ENCODE measurements around the gene SPDYC. TPM values are rescaled to one million over a fixed set of nuclear protein-coding genes. Genes with fewer than 3 reads are reported as not detected.

The SPDYC gene
- total RNA-seq, 1 experiment from 2014 or later: not detected

- TF ChIP-seq CTCF (IDR thresholded peaks at IDR 0.05; ENCODE audit: insufficient read depth in 1 of 2, low read depth in 1 of 2, low read length in 1 of 2, severe bottlenecking in 1 of 2, unreplicated experiment in 1 of 2): no peak
- Histone ChIP-seq H3K4me3 (ENCODE audit: low read depth, low read length) (no peak overlapping the region), H3K9me3 (no peaks in the 10 kb centered on the region), H3K4me1 (no peaks in the 10 kb centered on the region), H3K27me3 (replicated peaks; ENCODE audit: control insufficient read depth, insufficient read depth, low read length) (no peaks in the 10 kb centered on the region; the same call in 1 of the 2 replicates), H3K36me3 (ENCODE audit: control insufficient read depth, insufficient read depth, low read length) (no peaks in the 10 kb centered on the region)
- Mint-ChIP-seq H3K36me3 (ENCODE audit: insufficient read depth, unreplicated experiment) (no peaks in the 10 kb centered on the region), H3K9me3 (ENCODE audit: unreplicated experiment) (no peaks in the 10 kb centered on the region), H3K4me1 (ENCODE audit: low read depth, unreplicated experiment) (peaks cover 6% of the 10 kb centered on the region), H3K27me3 (ENCODE audit: insufficient read depth, unreplicated experiment) (no peaks in the 10 kb centered on the region), H3K4me3 (ENCODE audit: unreplicated experiment) (no peak overlapping the region), H3K27ac (ENCODE audit: unreplicated experiment) (no peak overlapping the region)
- ChIA-PET CTCF (no interaction called here), POLR2A (no interaction called here)
- BruUV-seq (replicated peaks): no TSS peak
- intact Hi-C loops (cut with micrococcal nuclease; ENCODE audit: unreplicated experiment): no loop called here
- no peak for DNase-seq
Measured at GRCh38 chr11:65156256-65156655, 13.8 kb upstream of the SPDYC start.

GRCh38 chr11:65156926-65157325, 13.1 kb upstream of the SPDYC start:
- ChIA-PET POLR2A (no interaction called here), CTCF (no interaction called here)
- Mint-ChIP-seq H3K4me3 (ENCODE audit: unreplicated experiment) (no peak overlapping the region), H3K9me3 (ENCODE audit: unreplicated experiment) (no peaks in the 10 kb centered on the region), H3K36me3 (ENCODE audit: insufficient read depth, unreplicated experiment) (no peaks in the 10 kb centered on the region), H3K4me1 (ENCODE audit: low read depth, unreplicated experiment) (peaks cover 6% of the 10 kb centered on the region), H3K27me3 (ENCODE audit: insufficient read depth, unreplicated experiment) (no peaks in the 10 kb centered on the region), H3K27ac (ENCODE audit: unreplicated experiment) (no peak overlapping the region)
- H3K4me1 ChIP-seq: no peaks in the 10 kb centered on the region
- no peak overlapping the region for H3K4me3 ChIP-seq (ENCODE audit: low read depth, low read length)
- no peaks in the 10 kb centered on the region for H3K36me3 ChIP-seq (ENCODE audit: control insufficient read depth, insufficient read depth, low read length)
- H3K27me3 ChIP-seq (replicated peaks; ENCODE audit: control insufficient read depth, insufficient read depth, low read length): no peaks in the 10 kb centered on the region; the same call in 1 of the 2 replicates
- intact Hi-C loops (cut with micrococcal nuclease; ENCODE audit: unreplicated experiment): no loop called here
- DNase-seq: no peak
- no peak for TF ChIP-seq CTCF (IDR thresholded peaks at IDR 0.05; ENCODE audit: insufficient read depth in 1 of 2, low read depth in 1 of 2, low read length in 1 of 2, severe bottlenecking in 1 of 2, unreplicated experiment in 1 of 2)
- H3K9me3 ChIP-seq: no peaks in the 10 kb centered on the region
- no TSS peak for BruUV-seq (replicated peaks)

- POLR2A ChIA-PET: no interaction called here
Measured at GRCh38 chr11:65157336-65157735, 12.7 kb upstream of the SPDYC start.

More at GRCh38 chr11:65157336-65157735, 12.7 kb upstream of the SPDYC start:
- Mint-ChIP-seq H3K4me1 (ENCODE audit: low read depth, unreplicated experiment) (peaks cover 6% of the 10 kb centered on the region), H3K4me3 (ENCODE audit: unreplicated experiment) (no peak overlapping the region), H3K27ac (ENCODE audit: unreplicated experiment) (no peak overlapping the region), H3K9me3 (ENCODE audit: unreplicated experiment) (no peaks in the 10 kb centered on the region), H3K36me3 (ENCODE audit: insufficient read depth, unreplicated experiment) (no peaks in the 10 kb centered on the region), H3K27me3 (ENCODE audit: insufficient read depth, unreplicated experiment) (no peaks in the 10 kb centered on the region)
- intact Hi-C loops (cut with micrococcal nuclease; ENCODE audit: unreplicated experiment): no loop called here
- H3K9me3 ChIP-seq: no peaks in the 10 kb centered on the region
- no peak for TF ChIP-seq CTCF (IDR thresholded peaks at IDR 0.05; ENCODE audit: insufficient read depth in 1 of 2, low read depth in 1 of 2, low read length in 1 of 2, severe bottlenecking in 1 of 2, unreplicated experiment in 1 of 2)
- H3K4me3 ChIP-seq (ENCODE audit: low read depth, low read length): no peak overlapping the region
- no peak for DNase-seq
- CTCF ChIA-PET: no interaction called here
- BruUV-seq (replicated peaks): no TSS peak
- H3K4me1 ChIP-seq: no peaks in the 10 kb centered on the region
- no peaks in the 10 kb centered on the region for H3K27me3 ChIP-seq (replicated peaks; ENCODE audit: control insufficient read depth, insufficient read depth, low read length)
- no peaks in the 10 kb centered on the region for H3K36me3 ChIP-seq (ENCODE audit: control insufficient read depth, insufficient read depth, low read length)

Measured in Caco-2 (cell line).